GM19240 (cell line): ENCODE results near the gene ARHGEF4.

Source experiments
- DNase-seq: peaks from one replicate; pipeline ENCODE4 v3.0.0; 2011; ENCODE audit warnings: low spot score; ENCODE audit not compliant: insufficient read length

Gene ARHGEF4

GRCh38 chr2:131006561-131006960 lies 169.8 kb downstream of the ARHGEF4 start:
- DNase-seq, result no peak

GRCh38 chr2:131008967-131009366 lies 172.3 kb downstream of the ARHGEF4 start:
- DNase-seq, result no peak

GRCh38 chr2:131009713-131010475 lies 173.2 kb downstream of the ARHGEF4 start:
- no peak for DNase-seq

GRCh38 chr2:131010566-131010965 lies 173.9 kb downstream of the ARHGEF4 start:
- no peak for DNase-seq

GRCh38 chr2:131011486-131011885 lies 174.8 kb downstream of the ARHGEF4 start:
- DNase-seq, result no peak

GRCh38 chr2:131014141-131014540 lies 177.4 kb downstream of the ARHGEF4 start:
- DNase-seq, result no peak

- no peak for DNase-seq
Observed at GRCh38 chr2:131015764-131016163, 179.1 kb downstream of the ARHGEF4 start.

- DNase-seq, result no peak
Observed at GRCh38 chr2:131016826-131017741, 180.4 kb downstream of the ARHGEF4 start.

GRCh38 chr2:131022731-131023130 lies 186.0 kb downstream of the ARHGEF4 start:
- DNase-seq, result no peak

- DNase-seq, result no peak
Observed at GRCh38 chr2:131023758-131024157, 187.0 kb downstream of the ARHGEF4 start.

GRCh38 chr2:131026919-131027318 lies 190.2 kb downstream of the ARHGEF4 start:
- DNase-seq, result no peak

- no peak for DNase-seq
Observed at GRCh38 chr2:131027566-131028528, 191.1 kb downstream of the ARHGEF4 start.

GRCh38 chr2:131029812-131030211 lies 193.1 kb downstream of the ARHGEF4 start:
- DNase-seq, result no peak

GRCh38 chr2:131030478-131030971 lies 193.8 kb downstream of the ARHGEF4 start:
- DNase-seq, result no peak

GRCh38 chr2:131031431-131031841 lies 194.7 kb downstream of the ARHGEF4 start:
- no peak for DNase-seq

- DNase-seq, result no peak
Observed at GRCh38 chr2:131031875-131032274, 195.2 kb downstream of the ARHGEF4 start.

- DNase-seq, result no peak
Observed at GRCh38 chr2:131032393-131032836, 195.7 kb downstream of the ARHGEF4 start.

- DNase-seq, result no peak
Observed at GRCh38 chr2:131033786-131034121, 197.0 kb downstream of the ARHGEF4 start.

- no peak for DNase-seq
Observed at GRCh38 chr2:131034122-131035051, 197.7 kb downstream of the ARHGEF4 start.
